A673 (cell line): ENCODE measurements around the gene HM13.

Experiments
- EZH2 ChIP-seq: fragments of 200-600 bp; sonication (generic); IDR thresholded peaks from 2 replicates; pipeline ENCODE4 v1.6.1; 2017; ENCODE audit warnings: borderline replicate concordance, low read depth, mild to moderate bottlenecking, mixed read lengths, antibody characterized with exemption, low read length; ENCODE audit not compliant: poor library complexity, severe bottlenecking
- TF ChIP-seq, protein P1 (sequence below): fragments of 300-800, 200-600 bp; sonication (generic); conservative IDR thresholded peaks from 2 replicates; pipeline ENCODE4 v1.5.1; 2017; ENCODE audit warnings: low read depth, mild to moderate bottlenecking, antibody characterized with exemption, low read length, moderate library complexity, mixed read lengths

DNA sequence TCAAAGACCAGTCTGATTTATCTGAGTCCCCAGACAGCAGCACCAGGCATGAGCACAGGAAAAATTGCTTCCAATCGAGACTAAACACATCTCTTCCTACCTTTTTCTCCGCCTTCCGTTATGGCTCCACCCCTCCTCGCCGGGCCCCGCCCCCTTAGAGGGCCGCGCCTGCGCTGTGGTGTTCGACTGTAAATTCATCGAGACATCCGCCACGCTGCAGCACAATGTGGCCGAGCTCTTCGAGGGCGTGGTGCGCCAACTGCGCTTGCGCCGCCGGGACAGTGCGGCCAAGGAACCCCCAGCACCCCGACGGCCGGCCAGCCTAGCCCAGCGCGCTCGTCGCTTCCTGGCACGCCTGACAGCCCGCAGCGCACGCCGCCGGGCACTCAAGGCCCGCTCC is 30.2 kb upstream of the HM13 start:
- TF ChIP-seq, protein P1, sequence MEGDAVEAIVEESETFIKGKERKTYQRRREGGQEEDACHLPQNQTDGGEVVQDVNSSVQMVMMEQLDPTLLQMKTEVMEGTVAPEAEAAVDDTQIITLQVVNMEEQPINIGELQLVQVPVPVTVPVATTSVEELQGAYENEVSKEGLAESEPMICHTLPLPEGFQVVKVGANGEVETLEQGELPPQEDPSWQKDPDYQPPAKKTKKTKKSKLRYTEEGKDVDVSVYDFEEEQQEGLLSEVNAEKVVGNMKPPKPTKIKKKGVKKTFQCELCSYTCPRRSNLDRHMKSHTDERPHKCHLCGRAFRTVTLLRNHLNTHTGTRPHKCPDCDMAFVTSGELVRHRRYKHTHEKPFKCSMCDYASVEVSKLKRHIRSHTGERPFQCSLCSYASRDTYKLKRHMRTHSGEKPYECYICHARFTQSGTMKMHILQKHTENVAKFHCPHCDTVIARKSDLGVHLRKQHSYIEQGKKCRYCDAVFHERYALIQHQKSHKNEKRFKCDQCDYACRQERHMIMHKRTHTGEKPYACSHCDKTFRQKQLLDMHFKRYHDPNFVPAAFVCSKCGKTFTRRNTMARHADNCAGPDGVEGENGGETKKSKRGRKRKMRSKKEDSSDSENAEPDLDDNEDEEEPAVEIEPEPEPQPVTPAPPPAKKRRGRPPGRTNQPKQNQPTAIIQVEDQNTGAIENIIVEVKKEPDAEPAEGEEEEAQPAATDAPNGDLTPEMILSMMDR: no peak
- TF ChIP-seq EZH2: no peak
